ENCODE measurements around the gene LANCL3. TPM values are rescaled to one million over a fixed set of nuclear protein-coding genes. Genes with fewer than 3 reads are reported as not detected.

Gene LANCL3
- total RNA-seq, 1 experiment from 2014 or later = 2.5 TPM

DNA sequence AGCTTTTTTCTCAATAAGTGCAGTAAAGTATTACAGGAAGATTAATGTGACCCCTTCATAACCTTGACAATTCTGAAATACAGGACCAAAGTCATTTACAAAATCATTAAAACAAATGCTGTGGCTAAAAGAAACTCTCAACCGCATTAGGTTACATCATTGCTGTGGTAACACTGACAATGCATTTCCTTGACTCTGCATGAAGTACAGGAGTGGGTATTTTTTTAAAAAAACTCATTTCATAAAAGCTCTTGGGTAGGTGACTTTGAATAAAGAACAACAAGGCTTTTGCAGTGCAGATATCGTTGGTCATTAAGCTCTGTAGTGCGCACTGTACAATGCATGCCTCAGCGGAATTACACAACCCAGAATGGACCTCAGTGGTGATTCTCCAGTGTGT lies 90.7 kb downstream of the LANCL3 start:
- intact Hi-C loops (cut with micrococcal nuclease; ENCODE audit: unreplicated experiment) = no loop called here
- TF ChIP-seq EZH2 (IDR thresholded peaks at IDR 0.05; ENCODE audit: borderline replicate concordance, low read depth, low read length, poor library complexity, severe bottlenecking) = no peak
- TF ChIP-seq, protein P1, sequence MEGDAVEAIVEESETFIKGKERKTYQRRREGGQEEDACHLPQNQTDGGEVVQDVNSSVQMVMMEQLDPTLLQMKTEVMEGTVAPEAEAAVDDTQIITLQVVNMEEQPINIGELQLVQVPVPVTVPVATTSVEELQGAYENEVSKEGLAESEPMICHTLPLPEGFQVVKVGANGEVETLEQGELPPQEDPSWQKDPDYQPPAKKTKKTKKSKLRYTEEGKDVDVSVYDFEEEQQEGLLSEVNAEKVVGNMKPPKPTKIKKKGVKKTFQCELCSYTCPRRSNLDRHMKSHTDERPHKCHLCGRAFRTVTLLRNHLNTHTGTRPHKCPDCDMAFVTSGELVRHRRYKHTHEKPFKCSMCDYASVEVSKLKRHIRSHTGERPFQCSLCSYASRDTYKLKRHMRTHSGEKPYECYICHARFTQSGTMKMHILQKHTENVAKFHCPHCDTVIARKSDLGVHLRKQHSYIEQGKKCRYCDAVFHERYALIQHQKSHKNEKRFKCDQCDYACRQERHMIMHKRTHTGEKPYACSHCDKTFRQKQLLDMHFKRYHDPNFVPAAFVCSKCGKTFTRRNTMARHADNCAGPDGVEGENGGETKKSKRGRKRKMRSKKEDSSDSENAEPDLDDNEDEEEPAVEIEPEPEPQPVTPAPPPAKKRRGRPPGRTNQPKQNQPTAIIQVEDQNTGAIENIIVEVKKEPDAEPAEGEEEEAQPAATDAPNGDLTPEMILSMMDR (conservative IDR thresholded peaks at IDR 0.05; ENCODE audit: low read depth, low read length) = no peak
- H3K9me3 ChIP-seq (ENCODE audit: low read depth, low read length, poor library complexity, severe bottlenecking) = no peaks in the 10 kb centered on the region
- no peaks in the 10 kb centered on the region for H3K27me3 ChIP-seq (replicated peaks; ENCODE audit: insufficient read depth, low read depth, low read length, poor library complexity)
- H3K27ac ChIP-seq (ENCODE audit: low read depth, low read length, poor library complexity, severe bottlenecking) = no peak overlapping the region
- H3K36me3 ChIP-seq (ENCODE audit: insufficient read depth, low read length, poor library complexity, severe bottlenecking) = no peaks in the 10 kb centered on the region
- BruUV-seq (replicated peaks) = no TSS peak
- ChIA-PET CTCF (no interaction called here), POLR2A (ENCODE audit: low non-redundant PET) (no interaction called here)
- DNase-seq (ENCODE audit: low spot score) = no peak
- no peaks in the 10 kb centered on the region for H3K4me1 ChIP-seq (ENCODE audit: insufficient read depth, low read length, poor library complexity, severe bottlenecking)
- H3K4me3 ChIP-seq (ENCODE audit: low read depth, low read length, poor library complexity, severe bottlenecking) = no peak overlapping the region

DNA sequence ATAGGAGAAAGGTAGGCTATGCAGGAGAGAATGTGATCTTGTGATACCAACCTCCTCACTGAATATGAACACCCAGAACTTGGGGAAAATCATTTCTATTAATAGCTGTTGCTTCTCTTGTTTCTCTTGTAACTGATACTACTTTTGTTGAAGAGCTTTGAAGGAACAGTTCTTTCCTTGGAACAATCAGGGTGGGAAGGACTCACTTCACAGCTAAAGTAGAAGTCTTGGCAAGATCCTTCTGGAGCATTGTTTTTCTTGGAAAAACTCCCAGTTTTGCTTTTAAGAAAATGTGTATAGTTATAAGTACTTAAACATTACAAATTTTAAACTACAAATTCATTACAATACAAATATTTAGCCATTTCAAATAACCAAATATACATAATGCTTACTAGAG lies 95.1 kb downstream of the LANCL3 start:
- ChIA-PET POLR2A (ENCODE audit: low non-redundant PET) (no interaction called here), CTCF (no interaction called here)
- no peaks in the 10 kb centered on the region for H3K27me3 ChIP-seq (replicated peaks; ENCODE audit: insufficient read depth, low read depth, low read length, poor library complexity)
- H3K27ac ChIP-seq (ENCODE audit: low read depth, low read length, poor library complexity, severe bottlenecking) = no peak overlapping the region
- no peaks in the 10 kb centered on the region for H3K4me1 ChIP-seq (ENCODE audit: insufficient read depth, low read length, poor library complexity, severe bottlenecking)
- H3K36me3 ChIP-seq (ENCODE audit: insufficient read depth, low read length, poor library complexity, severe bottlenecking) = no peaks in the 10 kb centered on the region
- H3K9me3 ChIP-seq (ENCODE audit: low read depth, low read length, poor library complexity, severe bottlenecking) = no peaks in the 10 kb centered on the region
- no peak for DNase-seq (ENCODE audit: low spot score)
- no peak for TF ChIP-seq EZH2 (IDR thresholded peaks at IDR 0.05; ENCODE audit: borderline replicate concordance, low read depth, low read length, poor library complexity, severe bottlenecking)
- TF ChIP-seq, protein P1 (conservative IDR thresholded peaks at IDR 0.05; ENCODE audit: low read depth, low read length) = no peak
- BruUV-seq (replicated peaks) = no TSS peak
- intact Hi-C loops (cut with micrococcal nuclease; ENCODE audit: unreplicated experiment) = no loop called here
- H3K4me3 ChIP-seq (ENCODE audit: low read depth, low read length, poor library complexity, severe bottlenecking) = no peak overlapping the region

DNA sequence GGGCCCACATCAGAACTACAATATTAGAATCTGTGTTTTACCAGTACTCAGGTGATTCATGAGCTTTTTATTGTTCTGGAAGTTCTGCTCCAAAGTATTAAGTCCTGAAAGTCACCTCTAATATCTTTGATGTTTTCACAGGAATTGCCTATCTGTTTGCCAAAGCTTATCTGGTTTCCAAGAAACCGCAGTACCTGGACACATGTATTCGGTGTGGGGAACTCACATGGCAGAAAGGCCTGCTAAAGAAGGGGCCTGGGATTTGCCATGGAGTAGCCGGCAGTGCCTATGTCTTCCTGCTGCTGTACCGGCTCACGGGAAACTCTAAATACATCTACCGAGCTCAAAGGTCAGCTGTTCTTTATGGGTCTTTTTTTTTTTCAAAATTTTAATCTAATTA lies 95.7 kb downstream of the LANCL3 start:
- H3K27me3 ChIP-seq (replicated peaks; ENCODE audit: insufficient read depth, low read depth, low read length, poor library complexity) = no peaks in the 10 kb centered on the region
- no peak for TF ChIP-seq EZH2 (IDR thresholded peaks at IDR 0.05; ENCODE audit: borderline replicate concordance, low read depth, low read length, poor library complexity, severe bottlenecking)
- TF ChIP-seq, protein P1 (conservative IDR thresholded peaks at IDR 0.05; ENCODE audit: low read depth, low read length) = no peak
- intact Hi-C loops (cut with micrococcal nuclease; ENCODE audit: unreplicated experiment) = no loop called here
- H3K9me3 ChIP-seq (ENCODE audit: low read depth, low read length, poor library complexity, severe bottlenecking) = no peaks in the 10 kb centered on the region
- no TSS peak for BruUV-seq (replicated peaks)
- no peak for DNase-seq (ENCODE audit: low spot score)
- no peak overlapping the region for H3K27ac ChIP-seq (ENCODE audit: low read depth, low read length, poor library complexity, severe bottlenecking)
- no peaks in the 10 kb centered on the region for H3K36me3 ChIP-seq (ENCODE audit: insufficient read depth, low read length, poor library complexity, severe bottlenecking)
- H3K4me1 ChIP-seq (ENCODE audit: insufficient read depth, low read length, poor library complexity, severe bottlenecking) = no peaks in the 10 kb centered on the region
- ChIA-PET POLR2A (ENCODE audit: low non-redundant PET) (no interaction called here), CTCF (no interaction called here)
- no peak overlapping the region for H3K4me3 ChIP-seq (ENCODE audit: low read depth, low read length, poor library complexity, severe bottlenecking)
